ENCODE measurements around the gene SPSB1.

Gene SPSB1

GRCh38 chr1:9361630-9362260 lies 69.1 kb downstream of the SPSB1 start:
- H3K27ac ChIP-seq (ENCODE audit: poor library complexity, severe bottlenecking) = no peak overlapping the region
- TF ChIP-seq, protein P1, sequence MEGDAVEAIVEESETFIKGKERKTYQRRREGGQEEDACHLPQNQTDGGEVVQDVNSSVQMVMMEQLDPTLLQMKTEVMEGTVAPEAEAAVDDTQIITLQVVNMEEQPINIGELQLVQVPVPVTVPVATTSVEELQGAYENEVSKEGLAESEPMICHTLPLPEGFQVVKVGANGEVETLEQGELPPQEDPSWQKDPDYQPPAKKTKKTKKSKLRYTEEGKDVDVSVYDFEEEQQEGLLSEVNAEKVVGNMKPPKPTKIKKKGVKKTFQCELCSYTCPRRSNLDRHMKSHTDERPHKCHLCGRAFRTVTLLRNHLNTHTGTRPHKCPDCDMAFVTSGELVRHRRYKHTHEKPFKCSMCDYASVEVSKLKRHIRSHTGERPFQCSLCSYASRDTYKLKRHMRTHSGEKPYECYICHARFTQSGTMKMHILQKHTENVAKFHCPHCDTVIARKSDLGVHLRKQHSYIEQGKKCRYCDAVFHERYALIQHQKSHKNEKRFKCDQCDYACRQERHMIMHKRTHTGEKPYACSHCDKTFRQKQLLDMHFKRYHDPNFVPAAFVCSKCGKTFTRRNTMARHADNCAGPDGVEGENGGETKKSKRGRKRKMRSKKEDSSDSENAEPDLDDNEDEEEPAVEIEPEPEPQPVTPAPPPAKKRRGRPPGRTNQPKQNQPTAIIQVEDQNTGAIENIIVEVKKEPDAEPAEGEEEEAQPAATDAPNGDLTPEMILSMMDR (IDR thresholded peaks at IDR 0.05; ENCODE audit: poor library complexity, severe bottlenecking) = no peak
- no peaks in the 10 kb centered on the region for H3K9me3 ChIP-seq (ENCODE audit: severe bottlenecking)
- H3K4me3 ChIP-seq (ENCODE audit: severe bottlenecking) = no peak overlapping the region
- no peaks in the 10 kb centered on the region for H3K27me3 ChIP-seq (ENCODE audit: insufficient read depth, poor library complexity, severe bottlenecking)
- DNase-seq (ENCODE audit: low spot score) (no peak), ATAC-seq (ENCODE audit: low read depth) (no peak)
- H3K36me3 ChIP-seq (ENCODE audit: low read depth) = no peaks in the 10 kb centered on the region
- H3K4me1 ChIP-seq (ENCODE audit: insufficient read depth, poor library complexity, severe bottlenecking) = no peaks in the 10 kb centered on the region

DNA sequence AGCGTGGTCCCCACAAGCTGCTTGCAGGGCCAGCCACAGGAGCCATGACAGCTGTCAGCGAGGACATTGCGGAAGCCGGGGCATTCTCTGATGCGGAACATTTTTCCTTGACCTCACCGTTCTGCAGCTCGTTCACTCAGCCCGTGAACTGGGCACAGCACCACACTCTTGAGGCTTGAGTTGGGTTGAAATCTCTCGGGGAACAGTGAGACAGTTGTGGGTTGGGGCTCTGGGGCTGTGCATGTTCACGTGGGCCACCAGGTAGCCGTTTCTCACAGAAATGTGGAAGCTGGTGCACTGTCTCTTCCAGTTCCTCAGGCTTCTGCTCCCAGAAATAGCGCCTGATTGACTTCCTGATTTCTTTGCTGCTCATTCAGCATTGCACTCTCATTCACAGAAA lies 69.8 kb downstream of the SPSB1 start:
- no peaks in the 10 kb centered on the region for H3K27me3 ChIP-seq (ENCODE audit: insufficient read depth, poor library complexity, severe bottlenecking)
- H3K9me3 ChIP-seq (ENCODE audit: severe bottlenecking) = no peaks in the 10 kb centered on the region
- H3K27ac ChIP-seq (ENCODE audit: poor library complexity, severe bottlenecking) = no peak overlapping the region
- TF ChIP-seq, protein P1 (IDR thresholded peaks at IDR 0.05; ENCODE audit: poor library complexity, severe bottlenecking) = no peak
- no peak for ATAC-seq (ENCODE audit: low read depth)
- DNase-seq (ENCODE audit: low spot score) = no peak
- no peaks in the 10 kb centered on the region for H3K4me1 ChIP-seq (ENCODE audit: insufficient read depth, poor library complexity, severe bottlenecking)
- H3K4me3 ChIP-seq (ENCODE audit: severe bottlenecking) = no peak overlapping the region
- no peaks in the 10 kb centered on the region for H3K36me3 ChIP-seq (ENCODE audit: low read depth)

DNA sequence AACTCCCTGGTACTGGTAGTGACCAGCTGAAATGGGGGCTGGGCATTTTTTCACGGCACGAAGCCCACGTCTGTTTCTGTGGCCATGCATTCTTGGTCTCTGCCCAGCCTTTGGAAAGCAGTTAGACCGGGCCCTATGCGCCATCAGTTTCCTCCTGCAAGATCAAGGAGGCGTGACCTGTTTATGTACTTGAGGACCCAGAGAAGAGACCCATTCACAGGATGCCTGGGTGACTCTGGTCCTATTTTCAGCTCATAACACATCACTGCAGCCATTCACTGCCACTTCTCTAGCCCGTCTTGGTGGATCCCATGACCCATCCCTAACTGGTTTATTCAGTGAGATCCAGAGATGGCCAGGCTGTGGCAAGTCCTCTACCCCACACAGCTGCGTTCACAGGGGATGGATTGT lies 70.4 kb downstream of the SPSB1 start:
- no peaks in the 10 kb centered on the region for H3K9me3 ChIP-seq (ENCODE audit: severe bottlenecking)
- no peak for DNase-seq (ENCODE audit: low spot score)
- no peaks in the 10 kb centered on the region for H3K36me3 ChIP-seq (ENCODE audit: low read depth)
- H3K27ac ChIP-seq (ENCODE audit: poor library complexity, severe bottlenecking) = no peak overlapping the region
- TF ChIP-seq, protein P1 (IDR thresholded peaks at IDR 0.05; ENCODE audit: poor library complexity, severe bottlenecking) = no peak
- ATAC-seq (ENCODE audit: low read depth) = no peak
- no peaks in the 10 kb centered on the region for H3K27me3 ChIP-seq (ENCODE audit: insufficient read depth, poor library complexity, severe bottlenecking)
- no peaks in the 10 kb centered on the region for H3K4me1 ChIP-seq (ENCODE audit: insufficient read depth, poor library complexity, severe bottlenecking)
- no peak overlapping the region for H3K4me3 ChIP-seq (ENCODE audit: severe bottlenecking)

DNA sequence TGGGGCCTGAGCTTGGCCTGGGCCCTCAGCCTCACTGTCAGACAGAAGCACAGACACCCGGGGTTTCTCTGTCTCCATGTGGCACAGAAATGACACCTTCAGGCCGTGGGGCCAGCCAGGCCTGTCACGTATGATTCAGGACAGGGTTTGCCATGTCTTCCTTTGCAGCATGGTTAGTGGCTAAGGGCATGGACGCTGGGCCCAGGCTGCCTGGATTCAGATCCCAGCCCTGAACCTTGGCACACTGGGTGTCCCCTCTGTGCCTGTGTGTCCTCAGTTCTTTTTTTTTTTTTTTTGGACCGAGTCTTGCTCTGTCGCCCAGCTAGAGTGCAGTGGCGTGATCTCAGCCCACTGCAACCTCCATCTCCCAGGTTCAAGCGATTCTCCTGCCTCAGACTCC lies 73.6 kb downstream of the SPSB1 start:
- Histone ChIP-seq H3K27ac (ENCODE audit: poor library complexity, severe bottlenecking) (no peak overlapping the region), H3K4me1 (ENCODE audit: insufficient read depth, poor library complexity, severe bottlenecking) (no peaks in the 10 kb centered on the region), H3K27me3 (ENCODE audit: insufficient read depth, poor library complexity, severe bottlenecking) (no peaks in the 10 kb centered on the region), H3K36me3 (ENCODE audit: low read depth) (no peaks in the 10 kb centered on the region), H3K4me3 (ENCODE audit: severe bottlenecking) (no peak overlapping the region), H3K9me3 (ENCODE audit: severe bottlenecking) (no peaks in the 10 kb centered on the region)
- DNase-seq (ENCODE audit: low spot score) = no peak
- no peak for ATAC-seq (ENCODE audit: low read depth)
- TF ChIP-seq, protein P1 (IDR thresholded peaks at IDR 0.05; ENCODE audit: poor library complexity, severe bottlenecking) = no peak

DNA sequence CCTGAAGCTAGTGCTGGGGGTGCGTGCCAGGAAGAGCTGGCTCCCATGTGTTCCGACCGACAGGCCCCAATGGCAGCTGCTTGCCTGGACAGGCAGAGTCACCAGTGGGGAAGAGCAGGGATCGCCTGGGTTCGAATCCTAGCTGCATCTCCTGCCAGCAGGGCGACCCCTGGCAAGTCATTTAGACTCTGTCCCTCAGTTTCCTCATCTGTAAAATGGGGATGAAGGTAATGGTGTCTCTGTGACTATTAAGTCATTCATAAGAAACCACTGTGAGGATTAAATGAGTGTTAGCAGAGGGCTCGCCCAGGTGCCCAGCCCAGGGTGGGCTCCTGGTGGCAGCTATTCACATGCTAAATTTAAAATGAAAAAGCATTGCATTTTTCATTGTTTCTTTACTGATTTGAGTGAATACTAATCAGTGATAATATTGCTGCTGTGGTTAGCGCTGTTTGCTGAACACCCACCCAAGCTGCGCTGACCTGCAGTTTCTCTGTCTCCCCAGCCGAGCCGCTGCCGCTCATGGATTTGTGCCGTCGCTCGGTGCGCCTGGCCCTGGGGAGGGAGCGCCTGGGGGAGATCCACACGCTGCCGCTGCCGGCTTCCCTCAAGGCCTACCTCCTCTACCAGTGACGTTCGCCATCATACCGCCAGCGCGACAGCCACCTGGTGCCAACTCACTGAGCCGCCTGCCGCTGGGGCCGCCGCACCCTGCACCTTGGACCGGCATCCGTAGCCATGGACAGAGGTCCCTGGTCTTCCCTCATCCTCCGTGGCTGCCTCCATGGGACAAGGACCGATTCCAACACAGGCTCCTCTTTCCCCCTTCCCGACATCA lies 74.5 kb downstream of the SPSB1 start:
- Histone ChIP-seq H3K27me3 (ENCODE audit: insufficient read depth, poor library complexity, severe bottlenecking) (no peaks in the 10 kb centered on the region), H3K4me3 (ENCODE audit: severe bottlenecking) (no peak overlapping the region), H3K9me3 (ENCODE audit: severe bottlenecking) (no peaks in the 10 kb centered on the region), H3K4me1 (ENCODE audit: insufficient read depth, poor library complexity, severe bottlenecking) (no peaks in the 10 kb centered on the region), H3K36me3 (ENCODE audit: low read depth) (no peaks in the 10 kb centered on the region), H3K27ac (ENCODE audit: poor library complexity, severe bottlenecking) (no peak overlapping the region)
- ATAC-seq (ENCODE audit: low read depth) (no peak), DNase-seq (ENCODE audit: low spot score) (no peak)
- TF ChIP-seq, protein P1 (IDR thresholded peaks at IDR 0.05; ENCODE audit: poor library complexity, severe bottlenecking) = no peak
